CD4-positive, CD25-positive, alpha-beta regulatory T cell (primary cell): ENCODE data around the gene PDE8B. TPM values are rescaled to one million over a fixed set of nuclear protein-coding genes. Genes with fewer than 3 reads are reported as not detected.
A peak's percentile ranks its signal among the peaks of the same experiment; 100 is the strongest.

Source experiments
- ATAC-seq, 2 donors: fragments of 150-1000 bp; cut with Tn5 transposase; one replicate each; pipeline ENCODE4 v1.10.0; 2021; ENCODE audit warnings: low read depth in 2 of 2, moderate number of reproducible peaks in 2 of 2, moderate library complexity in 1 of 2
- DNase-seq, 3 donors: peaks; one replicate each; pipeline versions ENCODE4 v3.0.0 to v3.0.0-alpha.2; 2012 to 2022; ENCODE audit warnings: mixed read lengths in 1 of 3
- H3K27ac ChIP-seq: one replicate; pipeline ENCODE4 v1.7.0; 2013; ENCODE audit warnings: mild to moderate bottlenecking, low read length; ENCODE audit not compliant: insufficient read depth, poor library complexity, severe bottlenecking
- H3K27me3 ChIP-seq: one replicate; pipeline ENCODE4 v1.7.0; 2013; ENCODE audit warnings: low read length; ENCODE audit not compliant: control insufficient read depth, insufficient read depth
- H3K36me3 ChIP-seq: one replicate; pipeline ENCODE4 v1.7.0; 2013; ENCODE audit warnings: mild to moderate bottlenecking, low read length, moderate library complexity; ENCODE audit not compliant: control insufficient read depth, insufficient read depth
- H3K4me1 ChIP-seq: 2 replicates; pipeline ENCODE4 v1.7.0; 2013; ENCODE audit warnings: mild to moderate bottlenecking, low read length; ENCODE audit not compliant: insufficient read depth, control insufficient read depth, poor library complexity, severe bottlenecking
- H3K4me3 ChIP-seq: one replicate; pipeline ENCODE4 v1.7.0; 2013; ENCODE audit warnings: low read depth, mild to moderate bottlenecking, low read length, moderate library complexity
- H3K9me3 ChIP-seq, 2 experiments: 1 replicate in 1 of 2; 2 replicates in 1 of 2; pipeline ENCODE4 v1.7.0; 2013; ENCODE audit warnings: low read length in 2 of 2, mild to moderate bottlenecking in 1 of 2, moderate library complexity in 1 of 2; ENCODE audit not compliant: control insufficient read depth in 2 of 2
- H3K27ac Mint-ChIP-seq, 3 donors: one replicate each; pipeline ENCODE4 v1.8.0; 2020 to 2022; ENCODE audit warnings: mild to moderate bottlenecking in 3 of 3, mixed read lengths in 3 of 3, moderate library complexity in 2 of 3
- H3K27me3 Mint-ChIP-seq: one replicate; pipeline ENCODE4 v1.8.0; 2022; ENCODE audit warnings: mild to moderate bottlenecking, mixed read lengths
- H3K36me3 Mint-ChIP-seq: one replicate; pipeline ENCODE4 v1.8.0; 2020; ENCODE audit warnings: mixed read lengths
- H3K4me1 Mint-ChIP-seq, 4 donors: one replicate each; pipeline ENCODE4 v1.8.0; 2020 to 2022; ENCODE audit warnings: mixed read lengths in 4 of 4, mild to moderate bottlenecking in 1 of 4
- H3K4me3 Mint-ChIP-seq, 4 donors: one replicate each; pipeline ENCODE4 v1.8.0; 2020 to 2022; ENCODE audit warnings: mild to moderate bottlenecking in 4 of 4, mixed read lengths in 4 of 4, moderate library complexity in 3 of 4
- H3K9me3 Mint-ChIP-seq, 7 donors: one replicate each; pipeline ENCODE4 v1.8.0; 2020 to 2022; ENCODE audit warnings: mixed read lengths in 7 of 7, mild to moderate bottlenecking in 3 of 7, moderate library complexity in 2 of 7
- polyA plus RNA-seq, 4 donors: library from polyadenylated mRNA; unstranded; fragments of 300-500 nt; fragmentation: Illumina TruSeq; gene quantifications; one replicate each; pipeline ENCODE4 v1.2.3, GENCODE V29; 2021
- total RNA-seq: library from RNA; stranded (reverse); gene quantifications from one replicate; pipeline ENCODE4 v1.2.3, GENCODE V29; 2022

Gene PDE8B
- total and polyA plus RNA-seq, 5 donors from 2014 or later, result 0.03 to 0.09 TPM; not detected in 3

DNA sequence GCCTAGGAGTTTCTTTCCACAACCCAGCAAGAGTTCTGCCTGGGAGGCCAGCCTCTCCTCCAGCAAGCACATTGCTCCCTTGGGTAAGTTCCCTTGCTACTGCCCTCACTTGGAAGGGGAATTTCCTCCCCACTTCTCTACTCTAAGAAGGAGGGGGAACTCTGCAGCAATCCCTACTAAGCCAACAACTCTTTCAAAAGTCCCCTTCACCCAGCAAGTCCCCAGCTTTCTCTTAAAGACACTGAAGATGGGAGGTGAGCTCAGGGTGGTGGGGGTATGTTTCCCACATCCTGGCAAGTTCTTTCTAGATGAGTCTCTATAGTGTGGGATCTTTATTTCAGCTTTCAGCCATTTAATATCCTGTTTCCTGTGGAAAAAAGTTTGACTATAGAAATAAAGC lies 49.0 kb downstream of the PDE8B start:
- Histone ChIP-seq H3K4me1 (no peaks in the 10 kb centered on the region), H3K4me3 (no peak overlapping the region), H3K9me3 (peaks cover 0 to 2% of the 10 kb centered on the region in 2 experiments), H3K27ac (no peak overlapping the region), H3K27me3 (peaks cover 2% of the 10 kb centered on the region), H3K36me3 (no peaks in the 10 kb centered on the region)
- no peaks in the 10 kb centered on the region for H3K4me1 Mint-ChIP-seq
- H3K27me3 Mint-ChIP-seq, result peaks cover 41% of the 10 kb centered on the region
- peak overlapping the region in 1 of 4 donors; percentile 7 for H3K4me3 Mint-ChIP-seq
- peaks cover 0 to 2% (median 0%) of the 10 kb centered on the region in 7 donors for H3K9me3 Mint-ChIP-seq
- ATAC-seq (no peak), DNase-seq (no peak)
- H3K27ac Mint-ChIP-seq, result no peak overlapping the region
- no peaks in the 10 kb centered on the region for H3K36me3 Mint-ChIP-seq

DNA sequence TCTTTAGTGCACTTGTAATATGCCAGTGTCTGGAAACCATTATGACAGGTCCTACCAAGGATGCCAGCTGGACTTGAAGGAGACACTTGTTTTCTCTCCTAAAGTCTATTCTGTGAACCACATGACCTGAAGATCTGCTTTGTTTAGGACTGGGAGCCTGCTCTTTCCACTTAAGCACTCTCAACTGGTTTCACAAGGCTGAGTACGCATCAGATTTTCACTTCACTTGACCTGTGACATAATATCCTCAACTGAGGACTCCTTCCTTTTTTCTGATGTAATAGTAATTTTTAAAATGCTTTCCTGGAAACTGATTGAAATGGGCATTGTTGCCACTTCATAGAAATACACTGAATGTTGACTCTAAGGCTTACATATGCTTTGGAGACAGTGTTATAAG lies 52.2 kb downstream of the PDE8B start:
- ATAC-seq (no peak), DNase-seq (no peak)
- Mint-ChIP-seq H3K4me1 (no peaks in the 10 kb centered on the region), H3K36me3 (no peaks in the 10 kb centered on the region), H3K4me3 (no peak overlapping the region), H3K27me3 (peaks cover 22% of the 10 kb centered on the region), H3K27ac (no peak overlapping the region), H3K9me3 (peaks cover 0 to 2% (median 0%) of the 10 kb centered on the region in 7 donors)
- H3K4me1 ChIP-seq, result no peaks in the 10 kb centered on the region
- H3K4me3 ChIP-seq, result no peak overlapping the region
- H3K36me3 ChIP-seq, result no peaks in the 10 kb centered on the region
- H3K27me3 ChIP-seq, result no peaks in the 10 kb centered on the region
- H3K9me3 ChIP-seq, result no peaks in the 10 kb centered on the region
- H3K27ac ChIP-seq, result no peak overlapping the region

DNA sequence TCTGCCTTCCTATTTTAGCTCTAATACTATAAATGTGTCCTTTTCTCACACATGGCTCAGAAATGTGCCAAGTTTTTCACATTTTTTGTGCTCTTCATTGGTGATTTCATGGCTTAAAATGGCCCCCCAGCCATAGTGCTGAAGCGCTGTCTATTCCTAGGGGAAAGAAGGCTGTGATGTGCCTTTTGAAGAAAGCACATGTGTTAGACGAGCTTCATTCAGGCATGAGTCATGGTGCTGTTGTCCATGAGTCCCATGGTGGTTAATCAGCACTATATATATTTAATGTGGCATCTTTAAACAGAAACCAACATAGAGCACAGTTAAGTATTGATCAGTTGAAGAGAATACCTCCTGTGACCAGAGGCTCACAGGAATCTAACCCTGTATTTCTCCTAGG lies 55.8 kb downstream of the PDE8B start:
- Mint-ChIP-seq H3K36me3 (no peaks in the 10 kb centered on the region), H3K27ac (no peak overlapping the region), H3K4me1 (no peaks in the 10 kb centered on the region), H3K9me3 (peaks cover 0 to 2% (median 0%) of the 10 kb centered on the region in 7 donors), H3K4me3 (no peak overlapping the region), H3K27me3 (peaks cover 6% of the 10 kb centered on the region)
- Histone ChIP-seq H3K27me3 (peaks cover 2% of the 10 kb centered on the region), H3K27ac (no peak overlapping the region), H3K36me3 (no peaks in the 10 kb centered on the region), H3K4me3 (no peak overlapping the region), H3K4me1 (no peaks in the 10 kb centered on the region), H3K9me3 (no peaks in the 10 kb centered on the region)
- DNase-seq (no peak), ATAC-seq (no peak)

DNA sequence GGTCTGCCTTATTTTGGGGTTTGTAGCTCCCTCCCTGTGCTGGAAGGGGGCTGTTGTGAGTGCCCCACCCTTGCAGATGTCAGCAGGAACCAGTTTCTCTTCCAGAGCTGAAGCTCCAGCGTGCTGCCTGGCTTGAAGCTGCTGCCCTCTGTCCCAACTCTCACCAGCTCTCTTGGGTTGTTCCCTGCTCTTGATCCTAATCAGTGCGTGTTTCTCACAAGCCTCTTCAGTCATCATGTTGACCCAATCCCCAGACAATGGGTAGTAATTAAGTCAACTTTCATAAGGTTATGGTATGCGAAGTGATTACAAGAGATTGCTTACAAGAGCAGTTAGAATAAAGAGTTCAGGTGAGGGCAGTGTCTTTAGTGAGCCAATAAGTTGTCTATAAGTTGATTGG lies 57.0 kb downstream of the PDE8B start:
- H3K9me3 Mint-ChIP-seq, result peaks cover 0 to 5% (median 0%) of the 10 kb centered on the region in 7 donors
- H3K36me3 Mint-ChIP-seq, result no peaks in the 10 kb centered on the region
- Histone ChIP-seq H3K9me3 (no peaks in the 10 kb centered on the region), H3K27ac (no peak overlapping the region), H3K36me3 (no peaks in the 10 kb centered on the region), H3K4me1 (no peaks in the 10 kb centered on the region), H3K27me3 (peaks cover 2% of the 10 kb centered on the region), H3K4me3 (no peak overlapping the region)
- H3K4me1 Mint-ChIP-seq, result no peaks in the 10 kb centered on the region
- no peak for ATAC-seq
- peaks cover 6% of the 10 kb centered on the region for H3K27me3 Mint-ChIP-seq
- H3K27ac Mint-ChIP-seq, result no peak overlapping the region
- DNase-seq, result no peak
- H3K4me3 Mint-ChIP-seq, result no peak overlapping the region

DNA sequence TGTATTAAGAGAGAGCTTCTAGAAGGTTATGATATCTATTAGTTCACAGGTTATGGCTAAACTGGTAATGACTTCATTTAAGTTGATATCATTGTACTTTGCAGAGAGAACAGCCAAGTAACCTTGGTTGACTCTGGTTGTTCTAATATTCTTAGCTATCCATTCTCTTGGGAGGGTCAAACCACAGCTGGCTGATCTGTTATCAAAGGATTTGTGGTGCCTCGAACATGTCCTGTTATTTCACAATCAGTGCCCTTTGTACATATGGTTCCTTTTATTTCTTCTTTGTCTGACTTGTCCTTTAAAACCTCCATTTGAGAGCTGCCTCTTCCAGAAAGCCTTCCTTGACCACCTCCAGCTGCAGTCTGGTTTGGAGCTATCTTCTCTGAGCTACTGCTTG lies 61.7 kb downstream of the PDE8B start:
- H3K9me3 ChIP-seq, result peaks cover 0 to 2% of the 10 kb centered on the region in 2 experiments
- H3K27me3 ChIP-seq, result peaks cover 2% of the 10 kb centered on the region
- no peak overlapping the region for H3K4me3 ChIP-seq
- DNase-seq, result no peak
- Mint-ChIP-seq H3K27me3 (peaks cover 6% of the 10 kb centered on the region), H3K9me3 (peaks cover 0 to 3% (median 0%) of the 10 kb centered on the region in 7 donors), H3K4me3 (no peak overlapping the region), H3K36me3 (no peaks in the 10 kb centered on the region), H3K4me1 (peaks cover 0 to under 1% (median 0%) of the 10 kb centered on the region in 4 donors), H3K27ac (no peak overlapping the region)
- no peak for ATAC-seq
- no peaks in the 10 kb centered on the region for H3K4me1 ChIP-seq
- no peaks in the 10 kb centered on the region for H3K36me3 ChIP-seq
- no peak overlapping the region for H3K27ac ChIP-seq

DNA sequence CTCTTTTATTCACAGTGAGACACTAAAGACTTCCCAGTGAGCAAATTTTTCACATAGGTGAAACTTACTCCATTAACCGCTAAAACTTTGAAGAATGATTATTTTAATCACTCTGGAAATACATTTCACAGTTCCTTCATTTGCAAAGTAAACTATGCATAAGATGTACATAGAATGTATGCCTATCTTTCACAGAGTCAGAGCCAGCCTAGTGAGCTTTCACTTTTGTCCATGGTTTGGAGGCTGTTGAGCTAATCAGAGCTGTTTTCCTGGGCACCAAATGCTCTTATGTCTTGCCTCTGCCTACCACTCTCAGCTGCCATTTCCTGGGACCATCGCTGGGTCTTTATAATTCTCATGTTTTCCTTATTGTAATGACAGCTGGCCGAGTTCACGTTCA lies 67.3 kb downstream of the PDE8B start:
- Mint-ChIP-seq H3K4me1 (peaks cover 0 to 10% (median 2%) of the 10 kb centered on the region in 4 donors), H3K4me3 (no peak overlapping the region), H3K36me3 (no peaks in the 10 kb centered on the region), H3K27me3 (no peaks in the 10 kb centered on the region), H3K9me3 (no peaks in the 10 kb centered on the region), H3K27ac (peak overlapping the region in 2 of 3 donors; percentile 15 to 34)
- Histone ChIP-seq H3K9me3 (peaks cover 0 to 2% of the 10 kb centered on the region in 2 experiments), H3K27me3 (no peaks in the 10 kb centered on the region), H3K27ac (no peak overlapping the region), H3K4me3 (no peak overlapping the region), H3K4me1 (no peaks in the 10 kb centered on the region), H3K36me3 (no peaks in the 10 kb centered on the region)
- ATAC-seq, result no peak
- no peak for DNase-seq

DNA sequence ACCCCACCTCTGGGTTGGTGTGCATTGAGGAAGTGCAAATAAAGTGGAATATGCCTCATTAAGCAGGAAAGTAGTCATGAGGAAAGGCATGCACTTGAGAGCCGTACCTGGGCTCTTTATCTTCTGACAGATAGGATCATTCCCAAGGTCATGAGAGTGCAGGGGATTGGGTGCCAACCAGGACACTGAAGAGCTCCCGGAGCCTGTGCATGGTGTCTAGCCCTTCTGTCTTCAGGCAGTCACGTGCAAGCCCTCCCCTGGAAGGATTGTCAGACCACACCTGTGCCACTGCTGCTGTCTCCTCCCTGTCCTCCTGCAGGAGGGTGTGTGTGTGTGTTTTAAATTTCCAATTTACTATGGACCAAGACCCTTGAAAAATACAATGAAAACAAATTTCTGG lies 69.6 kb downstream of the PDE8B start:
- H3K9me3 Mint-ChIP-seq, result no peaks in the 10 kb centered on the region
- no peaks in the 10 kb centered on the region for H3K4me1 ChIP-seq
- H3K4me3 Mint-ChIP-seq, result no peak overlapping the region
- H3K27me3 ChIP-seq, result peaks cover 1% of the 10 kb centered on the region
- H3K36me3 ChIP-seq, result no peaks in the 10 kb centered on the region
- no peaks in the 10 kb centered on the region for H3K9me3 ChIP-seq
- H3K27ac ChIP-seq, result no peak overlapping the region
- no peak overlapping the region for H3K27ac Mint-ChIP-seq
- DNase-seq (no peak), ATAC-seq (no peak)
- H3K36me3 Mint-ChIP-seq, result no peaks in the 10 kb centered on the region
- peaks cover 4% of the 10 kb centered on the region for H3K27me3 Mint-ChIP-seq
- no peak overlapping the region for H3K4me3 ChIP-seq
- peaks cover 0 to 10% (median 2%) of the 10 kb centered on the region in 4 donors for H3K4me1 Mint-ChIP-seq

DNA sequence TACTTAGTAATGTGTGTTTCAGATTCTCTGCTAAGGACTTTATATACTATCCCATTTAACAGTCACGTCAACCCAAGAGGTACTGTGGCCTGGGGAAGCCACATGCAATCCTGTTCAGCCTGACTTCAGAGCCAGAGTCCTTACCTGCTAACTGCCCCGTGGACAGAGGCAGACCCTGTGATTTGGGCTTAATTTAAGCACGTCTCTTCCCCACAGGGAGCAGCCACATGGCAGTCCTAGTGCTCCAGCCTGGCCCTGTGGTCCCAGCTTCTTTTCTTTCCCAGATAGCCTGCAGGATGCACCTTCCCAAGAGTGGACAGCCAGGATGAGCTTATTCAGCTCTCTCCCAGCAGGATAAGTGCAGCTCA lies 71.5 kb downstream of the PDE8B start:
- Mint-ChIP-seq H3K4me3 (no peak overlapping the region), H3K4me1 (peaks cover 0 to 10% (median 2%) of the 10 kb centered on the region in 4 donors), H3K27ac (no peak overlapping the region), H3K27me3 (peaks cover 13% of the 10 kb centered on the region), H3K9me3 (peaks cover 0 to 1% (median 0%) of the 10 kb centered on the region in 7 donors), H3K36me3 (no peaks in the 10 kb centered on the region)
- ATAC-seq (no peak), DNase-seq (no peak)
- Histone ChIP-seq H3K36me3 (no peaks in the 10 kb centered on the region), H3K27ac (no peak overlapping the region), H3K4me3 (no peak overlapping the region), H3K27me3 (peaks cover 3% of the 10 kb centered on the region), H3K4me1 (no peaks in the 10 kb centered on the region), H3K9me3 (no peaks in the 10 kb centered on the region)
